NOMO-1 treated with dmso at 0.1 percent for 144 hours (cell line): ENCODE results near the gene PAM.

Experiments used
- DNase-seq: peaks from one replicate; lab custom pipeline; 2025; ENCODE audit not compliant: unreplicated experiment; lab: John Stamatoyannopoulos, UW

Gene PAM

GRCh38 chr5:102930244-102930643, 175.1 kb downstream of the PAM start:
- DNase-seq: no peak

DNA sequence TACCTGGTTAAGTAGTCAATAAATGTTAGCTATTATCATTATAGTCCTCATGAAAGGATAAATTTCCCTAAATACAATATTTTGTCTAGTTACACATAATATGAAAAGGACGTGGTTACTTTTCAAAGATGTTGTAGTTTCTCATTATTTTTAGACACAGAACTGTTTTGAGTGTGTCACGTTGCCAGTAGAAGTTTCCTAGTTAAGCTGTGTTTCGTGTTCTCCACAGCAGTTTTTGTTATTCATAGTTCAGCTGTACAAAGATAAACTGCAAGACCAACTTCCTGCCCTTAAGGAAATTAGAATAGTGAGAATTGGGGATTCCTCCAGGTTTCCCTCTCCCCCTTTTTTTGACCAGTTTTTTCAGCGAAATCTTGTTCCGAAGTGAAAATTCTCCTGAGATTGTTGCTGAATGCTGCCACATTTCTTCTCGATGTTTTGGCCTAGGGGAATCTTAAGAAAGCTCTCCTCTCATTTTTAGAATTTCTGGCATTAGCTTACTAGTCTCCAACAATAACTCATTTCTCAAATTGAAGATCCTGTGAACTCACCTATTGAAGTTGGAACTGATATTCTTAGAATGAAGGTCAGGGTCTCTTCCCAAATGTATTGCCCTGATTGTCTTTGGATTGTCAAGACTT, 176.1 kb downstream of the PAM start:
- no peak for DNase-seq

DNA sequence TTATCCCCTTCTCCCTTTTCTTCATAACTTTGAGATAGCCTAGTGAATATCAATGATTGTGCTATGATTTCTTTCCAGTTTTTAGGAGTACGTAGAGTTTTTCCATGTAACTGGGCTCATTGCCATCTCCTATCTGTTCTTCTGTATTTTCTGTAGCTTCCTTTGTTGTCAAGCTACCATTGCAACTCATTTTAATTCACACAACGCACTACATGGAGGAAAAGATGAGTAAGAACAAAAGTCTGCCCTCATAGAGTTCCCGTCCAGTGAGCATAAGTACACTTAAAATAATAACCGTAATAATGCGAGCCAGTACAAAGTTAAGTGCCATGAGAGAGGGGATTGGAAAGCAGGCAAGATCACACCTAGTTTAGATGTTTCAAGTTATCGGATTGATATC, 177.7 kb downstream of the PAM start:
- DNase-seq: no peak

DNA sequence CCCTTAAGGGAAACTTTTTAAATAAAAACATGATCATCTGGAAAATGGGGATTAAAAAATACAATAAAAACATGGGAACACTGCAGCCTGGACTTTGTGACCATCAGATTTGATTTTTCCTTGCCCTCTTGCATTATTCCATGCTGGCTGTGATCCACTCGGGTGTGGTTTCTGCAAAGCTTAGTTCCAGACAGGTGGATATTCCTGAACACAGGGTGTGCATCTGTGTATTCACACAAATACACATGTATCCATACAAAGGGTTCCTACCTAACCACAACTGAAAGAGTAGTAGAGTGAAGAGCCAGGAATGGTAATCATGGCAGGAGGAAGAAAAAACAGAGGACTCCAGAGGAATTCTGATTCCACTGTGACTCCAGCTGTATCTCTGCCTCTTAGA, 178.2 kb downstream of the PAM start:
- DNase-seq: no peak

DNA sequence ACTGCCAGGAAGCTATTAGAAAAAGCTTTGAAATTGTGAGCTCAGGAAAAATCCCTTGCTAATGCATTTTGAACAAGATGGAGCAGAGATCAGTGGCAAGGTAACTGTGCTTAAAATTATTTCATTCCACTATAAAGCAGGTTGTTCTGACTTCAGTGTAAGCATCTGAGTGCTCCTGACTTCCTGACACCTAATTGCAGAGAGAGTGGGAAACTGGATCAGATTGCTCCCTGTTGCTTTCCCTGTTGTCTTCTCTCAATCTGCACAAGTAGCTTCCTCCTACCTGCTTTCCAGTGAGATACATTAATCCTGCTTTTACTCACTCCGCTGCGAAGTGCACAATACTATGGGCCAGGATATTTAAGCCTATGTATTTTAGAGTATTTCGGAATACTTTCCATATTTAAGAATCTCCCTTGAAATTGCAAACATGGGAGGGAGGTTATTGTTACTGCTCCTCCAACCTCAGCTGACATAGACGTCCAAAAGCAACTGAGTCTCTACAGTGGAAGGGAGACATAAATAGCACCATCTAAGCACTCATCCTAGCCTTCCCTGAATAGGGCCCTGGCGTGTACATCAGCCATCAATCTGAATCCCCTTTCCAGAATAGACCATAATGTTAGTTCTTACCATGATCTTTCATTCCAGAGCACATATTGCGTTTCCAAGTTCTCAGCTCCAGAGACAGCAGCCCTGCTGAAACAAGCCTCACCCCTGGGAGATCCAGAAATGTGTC, 178.8 kb downstream of the PAM start:
- DNase-seq: no peak

- no peak for DNase-seq
Measured at GRCh38 chr5:102937894-102938293, 182.8 kb downstream of the PAM start.

GRCh38 chr5:102941111-102941510, 186.0 kb downstream of the PAM start:
- DNase-seq: no peak

GRCh38 chr5:102946414-102946813, 191.3 kb downstream of the PAM start:
- DNase-seq: no peak

DNA sequence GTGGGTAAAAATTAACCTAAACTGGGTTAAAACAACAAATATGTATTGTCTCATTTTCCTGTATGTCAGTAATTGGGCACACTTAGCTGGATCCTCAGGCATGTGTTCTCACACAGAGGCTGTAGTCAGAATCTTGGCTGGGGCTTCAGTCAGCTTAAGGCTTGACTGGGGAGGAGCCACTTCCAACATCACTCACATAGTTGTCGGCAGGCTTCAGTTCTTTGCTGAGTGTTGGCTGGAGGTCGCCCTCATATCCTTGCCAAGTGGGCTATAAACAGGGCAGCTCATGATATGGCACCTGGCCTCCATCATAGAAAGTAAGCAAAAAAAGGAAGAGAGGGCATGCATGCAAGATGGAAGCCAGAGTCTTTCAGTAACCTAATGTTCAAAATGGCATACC, 191.9 kb downstream of the PAM start:
- no peak for DNase-seq

GRCh38 chr5:102955488-102955887, 200.4 kb downstream of the PAM start:
- no peak for DNase-seq

- DNase-seq: no peak
Measured at GRCh38 chr5:102956599-102956998, 201.5 kb downstream of the PAM start.

DNA sequence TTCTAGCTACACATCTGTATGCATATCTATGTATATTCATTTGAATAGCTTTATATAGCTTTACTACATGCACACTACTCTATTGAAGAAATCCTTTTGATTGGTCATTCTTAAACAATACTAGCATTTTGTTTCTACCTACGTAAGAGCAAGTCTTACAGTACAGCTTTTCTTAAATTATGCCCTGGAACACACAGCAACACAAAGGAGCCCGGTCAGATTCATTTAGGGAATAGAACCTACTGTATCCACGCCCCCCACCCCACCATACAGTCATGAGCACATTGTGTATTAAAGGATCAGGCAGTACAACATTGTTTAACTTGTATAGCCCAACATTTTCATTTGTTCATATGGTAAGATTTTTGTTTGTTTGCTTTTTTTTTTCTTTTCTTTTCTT, 202.0 kb downstream of the PAM start:
- DNase-seq: no peak

DNA sequence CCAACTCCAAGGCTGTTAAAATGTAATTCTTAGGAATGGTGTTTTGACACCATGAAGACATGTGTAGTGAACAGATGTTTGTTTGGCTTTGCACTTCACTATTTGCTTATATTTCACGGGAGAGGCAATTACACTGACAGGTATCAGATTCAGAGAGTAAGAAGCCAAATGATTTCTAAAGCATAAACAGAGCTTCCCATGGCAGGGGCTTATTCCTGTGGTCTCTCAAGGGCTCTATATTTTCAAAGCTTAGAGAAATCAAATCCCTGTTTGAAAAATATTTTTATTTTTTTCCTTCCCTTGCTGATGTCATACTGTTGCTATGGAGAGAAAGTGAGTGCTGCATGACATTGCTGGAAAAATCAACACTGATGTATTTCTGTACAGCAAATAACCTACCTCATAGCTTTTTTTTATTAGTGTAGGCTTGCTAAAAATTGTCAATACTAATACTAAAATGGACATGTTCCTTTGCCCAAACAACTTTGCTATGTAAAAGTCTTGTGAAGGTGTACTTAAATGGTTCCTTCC, 203.4 kb downstream of the PAM start:
- no peak for DNase-seq

DNA sequence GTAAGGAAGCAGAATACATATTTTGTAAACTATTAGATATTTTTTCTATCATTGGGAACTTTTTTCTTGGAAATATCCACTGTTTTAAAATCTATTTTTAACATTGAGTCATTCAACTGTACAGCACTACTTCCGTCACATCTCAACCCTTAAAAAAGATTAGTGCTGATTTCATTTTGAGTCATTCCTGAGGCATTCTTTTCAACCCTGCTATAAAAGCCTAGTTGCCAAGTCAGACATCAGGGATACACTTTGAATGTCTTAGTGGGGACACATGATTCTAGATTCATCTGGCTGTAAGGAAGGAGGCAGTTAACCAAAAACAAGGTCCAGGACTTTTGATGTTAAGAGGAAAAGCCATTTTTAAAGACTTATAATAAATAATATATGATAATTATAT, 203.9 kb downstream of the PAM start:
- no peak for DNase-seq

DNA sequence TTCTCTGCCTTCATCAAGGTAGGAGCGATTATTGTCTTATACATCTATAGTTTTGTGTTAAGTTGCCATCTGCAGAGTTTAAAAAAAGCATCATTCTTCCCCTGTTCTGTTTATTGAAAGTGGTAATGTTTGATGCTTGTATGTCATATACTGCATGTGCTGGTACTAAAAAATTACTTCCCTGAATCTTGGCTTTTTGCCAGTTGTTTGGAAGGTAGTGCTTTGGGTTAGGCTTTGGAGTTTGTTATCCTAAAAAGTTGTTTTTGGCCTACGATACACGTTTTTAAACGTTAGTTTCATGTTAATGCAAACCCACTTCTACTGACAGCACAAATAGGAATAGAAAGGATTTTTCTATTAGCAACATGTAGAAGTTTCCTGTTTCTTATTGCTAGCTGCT, 206.6 kb downstream of the PAM start:
- DNase-seq: no peak

DNA sequence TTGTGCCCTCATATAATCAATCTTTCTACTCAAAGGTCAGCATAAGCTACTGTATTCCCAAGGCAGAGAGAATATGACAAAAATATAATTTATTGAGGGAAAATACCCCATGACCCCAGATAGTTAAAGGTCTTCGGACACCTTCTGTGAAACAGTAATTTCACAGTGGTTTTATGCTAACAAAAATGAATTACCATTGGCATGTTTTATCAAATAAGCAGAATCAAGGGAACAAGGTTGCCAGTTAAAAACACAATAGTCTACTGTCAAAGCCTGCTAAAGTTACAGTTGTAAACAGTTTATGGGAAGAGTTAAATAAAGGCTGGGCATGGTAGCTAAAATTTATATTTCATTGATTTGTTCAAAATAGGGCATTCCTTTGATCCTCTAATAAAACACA, 210.5 kb downstream of the PAM start:
- no peak for DNase-seq

DNA sequence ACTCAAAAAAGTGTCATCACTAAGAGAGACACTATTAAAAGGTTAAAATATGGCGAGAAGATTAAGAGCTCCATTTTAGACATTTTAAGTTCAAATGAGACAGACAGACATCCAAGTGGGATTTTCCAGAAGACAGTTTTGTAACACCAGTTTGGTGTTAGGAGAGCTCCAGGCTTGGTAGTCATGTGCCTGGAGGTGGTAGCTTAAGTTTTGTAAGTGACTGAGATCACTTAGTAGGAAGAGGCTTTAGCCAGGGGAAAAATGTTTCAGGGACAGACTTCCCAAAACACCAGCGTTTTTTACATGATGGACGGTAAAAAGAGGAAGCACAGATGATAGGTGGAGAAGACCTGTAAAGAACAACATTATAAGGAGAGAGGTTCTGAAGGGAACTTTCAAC, 214.5 kb downstream of the PAM start:
- no peak for DNase-seq

GRCh38 chr5:102971676-102972293, 216.7 kb downstream of the PAM start:
- DNase-seq: no peak

DNA sequence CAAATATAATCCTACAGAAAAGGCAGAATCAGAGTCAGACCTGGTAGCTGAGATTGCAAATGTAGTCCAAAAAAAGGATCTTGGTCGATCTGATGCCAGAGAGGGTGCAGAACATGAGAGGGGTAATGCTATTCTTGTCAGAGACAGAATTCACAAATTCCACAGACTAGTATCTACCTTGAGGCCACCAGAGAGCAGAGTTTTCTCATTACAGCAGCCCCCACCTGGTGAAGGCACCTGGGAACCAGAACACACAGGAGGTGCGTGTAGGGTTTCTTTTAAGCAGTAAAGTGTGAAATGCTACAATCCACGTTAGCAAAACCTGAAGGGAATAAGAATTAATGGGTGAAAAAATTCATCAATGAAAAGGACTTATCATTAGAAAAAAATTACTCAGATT, 219.1 kb downstream of the PAM start:
- DNase-seq: no peak

- no peak for DNase-seq
Measured at GRCh38 chr5:102975045-102975444, 219.9 kb downstream of the PAM start.

DNA sequence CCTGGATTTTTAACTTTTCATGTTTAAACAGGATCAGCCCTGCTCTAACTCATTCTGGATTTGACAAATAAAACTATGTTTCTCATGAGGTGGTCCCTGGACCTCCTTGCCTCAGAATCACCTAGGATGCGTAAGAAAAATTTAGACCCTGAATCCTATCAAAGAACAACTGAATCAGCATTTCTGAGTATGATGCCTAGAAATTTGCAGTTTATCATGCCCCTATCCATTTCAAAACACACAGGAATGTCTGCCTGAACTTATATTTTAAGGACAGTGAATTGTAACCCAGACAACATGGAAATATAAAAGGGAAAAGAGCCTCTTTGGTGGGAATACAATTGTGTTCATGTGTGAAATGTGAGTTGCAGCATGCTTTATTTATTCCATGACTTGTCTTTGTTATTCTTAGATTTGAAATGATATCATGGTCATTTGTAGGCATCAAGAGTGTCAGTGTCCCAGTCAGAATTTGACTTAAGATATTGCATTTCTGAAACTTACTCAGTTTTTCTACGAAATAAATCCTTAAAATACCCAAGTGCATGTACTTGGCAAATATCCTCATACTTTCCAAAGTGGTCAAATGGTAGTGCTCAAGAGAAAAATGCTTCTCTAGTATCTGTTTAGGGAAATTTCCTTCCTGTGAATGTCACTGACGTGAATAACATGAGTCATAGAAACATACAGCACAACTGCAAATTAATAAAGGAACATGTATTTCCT, 220.5 kb downstream of the PAM start:
- DNase-seq: no peak
